HEK293 (cell line): Measurements from ENCODE around the gene SMIM41.

Experiments
- CTCF ChIP-seq: fragments of 450-650 bp; formaldehyde crosslinking; IDR thresholded peaks from 2 replicates; pipeline ENCODE4 v1.5.1; 2016; ENCODE audit warnings: missing biosample characterization, missing genetic modification characterization
- ZNF274 ChIP-seq, 2 experiments: fragments of 200-500 bp in 1 of 2; fragments of 450-650 bp in 1 of 2; sonication (Bioruptor generic) in 1 of 2; formaldehyde crosslinking in 1 of 2; IDR thresholded peaks; 2 replicates each; pipeline versions ENCODE4 v1.5.1 to v1.6.1; 2014 to 2016; ENCODE audit warnings: borderline replicate concordance in 1 of 2, inconsistent platforms in 1 of 2, low read length in 1 of 2, missing biosample characterization in 1 of 2, missing genetic modification characterization in 1 of 2
- ZNF670 ChIP-seq: fragments of 450-650 bp; formaldehyde crosslinking; IDR thresholded peaks from 2 replicates; pipeline ENCODE4 v1.5.1; 2016; ENCODE audit warnings: missing biosample characterization, missing genetic modification characterization, low read depth

GRCh38 chr12:52087961-52088820, 8.7 kb downstream of the SMIM41 start:
- TF ChIP-seq ZNF274 (IDR thresholded peaks at IDR 0.05; ENCODE audit: low read length) (no peak), ZNF274 (tag by site-specific recombination; IDR thresholded peaks at IDR 0.05; ENCODE audit: borderline replicate concordance) (no peak), ZNF670 (no peak), CTCF (no peak)
